ENCODE measurements around the gene MAPKAP1. TPM values are rescaled to one million over a fixed set of nuclear protein-coding genes. Genes with fewer than 3 reads are reported as not detected.

MAPKAP1 gene
- total and polyA plus RNA-seq, 9 of the 15 experiments (the other 6 are each of a cell fraction or from before 2014, with no cell fraction given) = 2.6 to 82.1 (median 61.1) TPM

DNA sequence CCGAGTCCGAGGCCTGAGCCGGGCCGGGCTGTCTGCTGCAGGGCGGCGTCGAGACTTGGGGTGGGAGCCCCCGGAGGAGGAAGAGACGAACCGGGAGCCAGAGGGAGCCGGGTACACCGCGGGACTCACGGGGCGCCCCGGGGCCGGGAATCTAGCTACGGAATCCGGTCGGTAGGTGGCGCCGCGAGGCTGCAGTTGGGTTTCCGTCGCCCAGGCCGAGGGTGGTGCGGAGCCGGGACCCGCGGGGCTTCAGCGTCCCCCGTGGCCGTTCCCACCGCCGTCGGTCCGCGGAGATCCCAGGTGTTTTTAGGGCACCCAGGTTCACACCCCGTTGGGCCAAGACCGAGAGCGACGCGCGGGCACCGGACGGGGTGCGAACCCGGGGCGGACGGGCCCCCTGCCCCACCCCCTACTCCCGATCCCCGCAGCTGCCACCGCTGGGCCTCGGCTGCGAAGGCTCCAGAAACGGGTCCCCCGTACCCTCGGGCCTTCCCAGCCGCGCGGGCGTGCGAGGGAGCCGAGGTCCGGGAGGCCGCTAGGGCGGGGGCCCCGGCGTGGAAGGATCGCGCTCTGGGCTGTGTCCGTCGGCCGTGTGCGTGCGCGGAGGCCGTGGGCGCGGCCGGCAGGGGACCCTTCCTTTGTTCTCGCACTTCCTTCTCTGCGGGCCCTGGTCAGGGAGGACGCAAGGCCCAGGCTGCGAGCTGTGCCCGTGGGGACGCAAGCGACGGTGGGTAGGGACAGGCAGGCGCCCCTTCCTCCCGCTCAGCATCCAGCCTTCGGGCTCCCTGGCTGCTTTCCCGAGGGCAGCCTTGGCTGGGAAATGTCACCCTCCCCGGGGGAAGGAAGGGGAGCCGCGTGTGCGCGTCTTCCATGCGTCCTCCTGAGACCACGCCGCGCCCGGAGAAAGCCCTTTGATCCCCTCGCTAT, 298.8 kb downstream of the MAPKAP1 start (continued):
- TF ChIP-seq, protein P1, sequence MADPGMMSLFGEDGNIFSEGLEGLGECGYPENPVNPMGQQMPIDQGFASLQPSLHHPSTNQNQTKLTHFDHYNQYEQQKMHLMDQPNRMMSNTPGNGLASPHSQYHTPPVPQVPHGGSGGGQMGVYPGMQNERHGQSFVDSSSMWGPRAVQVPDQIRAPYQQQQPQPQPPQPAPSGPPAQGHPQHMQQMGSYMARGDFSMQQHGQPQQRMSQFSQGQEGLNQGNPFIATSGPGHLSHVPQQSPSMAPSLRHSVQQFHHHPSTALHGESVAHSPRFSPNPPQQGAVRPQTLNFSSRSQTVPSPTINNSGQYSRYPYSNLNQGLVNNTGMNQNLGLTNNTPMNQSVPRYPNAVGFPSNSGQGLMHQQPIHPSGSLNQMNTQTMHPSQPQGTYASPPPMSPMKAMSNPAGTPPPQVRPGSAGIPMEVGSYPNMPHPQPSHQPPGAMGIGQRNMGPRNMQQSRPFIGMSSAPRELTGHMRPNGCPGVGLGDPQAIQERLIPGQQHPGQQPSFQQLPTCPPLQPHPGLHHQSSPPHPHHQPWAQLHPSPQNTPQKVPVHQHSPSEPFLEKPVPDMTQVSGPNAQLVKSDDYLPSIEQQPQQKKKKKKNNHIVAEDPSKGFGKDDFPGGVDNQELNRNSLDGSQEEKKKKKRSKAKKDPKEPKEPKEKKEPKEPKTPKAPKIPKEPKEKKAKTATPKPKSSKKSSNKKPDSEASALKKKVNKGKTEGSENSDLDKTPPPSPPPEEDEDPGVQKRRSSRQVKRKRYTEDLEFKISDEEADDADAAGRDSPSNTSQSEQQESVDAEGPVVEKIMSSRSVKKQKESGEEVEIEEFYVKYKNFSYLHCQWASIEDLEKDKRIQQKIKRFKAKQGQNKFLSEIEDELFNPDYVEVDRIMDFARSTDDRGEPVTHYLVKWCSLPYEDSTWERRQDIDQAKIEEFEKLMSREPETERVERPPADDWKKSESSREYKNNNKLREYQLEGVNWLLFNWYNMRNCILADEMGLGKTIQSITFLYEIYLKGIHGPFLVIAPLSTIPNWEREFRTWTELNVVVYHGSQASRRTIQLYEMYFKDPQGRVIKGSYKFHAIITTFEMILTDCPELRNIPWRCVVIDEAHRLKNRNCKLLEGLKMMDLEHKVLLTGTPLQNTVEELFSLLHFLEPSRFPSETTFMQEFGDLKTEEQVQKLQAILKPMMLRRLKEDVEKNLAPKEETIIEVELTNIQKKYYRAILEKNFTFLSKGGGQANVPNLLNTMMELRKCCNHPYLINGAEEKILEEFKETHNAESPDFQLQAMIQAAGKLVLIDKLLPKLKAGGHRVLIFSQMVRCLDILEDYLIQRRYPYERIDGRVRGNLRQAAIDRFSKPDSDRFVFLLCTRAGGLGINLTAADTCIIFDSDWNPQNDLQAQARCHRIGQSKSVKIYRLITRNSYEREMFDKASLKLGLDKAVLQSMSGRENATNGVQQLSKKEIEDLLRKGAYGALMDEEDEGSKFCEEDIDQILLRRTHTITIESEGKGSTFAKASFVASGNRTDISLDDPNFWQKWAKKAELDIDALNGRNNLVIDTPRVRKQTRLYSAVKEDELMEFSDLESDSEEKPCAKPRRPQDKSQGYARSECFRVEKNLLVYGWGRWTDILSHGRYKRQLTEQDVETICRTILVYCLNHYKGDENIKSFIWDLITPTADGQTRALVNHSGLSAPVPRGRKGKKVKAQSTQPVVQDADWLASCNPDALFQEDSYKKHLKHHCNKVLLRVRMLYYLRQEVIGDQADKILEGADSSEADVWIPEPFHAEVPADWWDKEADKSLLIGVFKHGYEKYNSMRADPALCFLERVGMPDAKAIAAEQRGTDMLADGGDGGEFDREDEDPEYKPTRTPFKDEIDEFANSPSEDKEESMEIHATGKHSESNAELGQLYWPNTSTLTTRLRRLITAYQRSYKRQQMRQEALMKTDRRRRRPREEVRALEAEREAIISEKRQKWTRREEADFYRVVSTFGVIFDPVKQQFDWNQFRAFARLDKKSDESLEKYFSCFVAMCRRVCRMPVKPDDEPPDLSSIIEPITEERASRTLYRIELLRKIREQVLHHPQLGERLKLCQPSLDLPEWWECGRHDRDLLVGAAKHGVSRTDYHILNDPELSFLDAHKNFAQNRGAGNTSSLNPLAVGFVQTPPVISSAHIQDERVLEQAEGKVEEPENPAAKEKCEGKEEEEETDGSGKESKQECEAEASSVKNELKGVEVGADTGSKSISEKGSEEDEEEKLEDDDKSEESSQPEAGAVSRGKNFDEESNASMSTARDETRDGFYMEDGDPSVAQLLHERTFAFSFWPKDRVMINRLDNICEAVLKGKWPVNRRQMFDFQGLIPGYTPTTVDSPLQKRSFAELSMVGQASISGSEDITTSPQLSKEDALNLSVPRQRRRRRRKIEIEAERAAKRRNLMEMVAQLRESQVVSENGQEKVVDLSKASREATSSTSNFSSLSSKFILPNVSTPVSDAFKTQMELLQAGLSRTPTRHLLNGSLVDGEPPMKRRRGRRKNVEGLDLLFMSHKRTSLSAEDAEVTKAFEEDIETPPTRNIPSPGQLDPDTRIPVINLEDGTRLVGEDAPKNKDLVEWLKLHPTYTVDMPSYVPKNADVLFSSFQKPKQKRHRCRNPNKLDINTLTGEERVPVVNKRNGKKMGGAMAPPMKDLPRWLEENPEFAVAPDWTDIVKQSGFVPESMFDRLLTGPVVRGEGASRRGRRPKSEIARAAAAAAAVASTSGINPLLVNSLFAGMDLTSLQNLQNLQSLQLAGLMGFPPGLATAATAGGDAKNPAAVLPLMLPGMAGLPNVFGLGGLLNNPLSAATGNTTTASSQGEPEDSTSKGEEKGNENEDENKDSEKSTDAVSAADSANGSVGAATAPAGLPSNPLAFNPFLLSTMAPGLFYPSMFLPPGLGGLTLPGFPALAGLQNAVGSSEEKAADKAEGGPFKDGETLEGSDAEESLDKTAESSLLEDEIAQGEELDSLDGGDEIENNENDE (IDR thresholded peaks at IDR 0.05; ENCODE audit: low read depth, low read length) = no peak
- TF ChIP-seq, protein P2, sequence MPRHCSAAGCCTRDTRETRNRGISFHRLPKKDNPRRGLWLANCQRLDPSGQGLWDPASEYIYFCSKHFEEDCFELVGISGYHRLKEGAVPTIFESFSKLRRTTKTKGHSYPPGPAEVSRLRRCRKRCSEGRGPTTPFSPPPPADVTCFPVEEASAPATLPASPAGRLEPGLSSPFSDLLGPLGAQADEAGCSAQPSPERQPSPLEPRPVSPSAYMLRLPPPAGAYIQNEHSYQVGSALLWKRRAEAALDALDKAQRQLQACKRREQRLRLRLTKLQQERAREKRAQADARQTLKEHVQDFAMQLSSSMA (CRISPR knock-in tag; IDR thresholded peaks at IDR 0.05) = no peak
- TF ChIP-seq, protein P3, sequence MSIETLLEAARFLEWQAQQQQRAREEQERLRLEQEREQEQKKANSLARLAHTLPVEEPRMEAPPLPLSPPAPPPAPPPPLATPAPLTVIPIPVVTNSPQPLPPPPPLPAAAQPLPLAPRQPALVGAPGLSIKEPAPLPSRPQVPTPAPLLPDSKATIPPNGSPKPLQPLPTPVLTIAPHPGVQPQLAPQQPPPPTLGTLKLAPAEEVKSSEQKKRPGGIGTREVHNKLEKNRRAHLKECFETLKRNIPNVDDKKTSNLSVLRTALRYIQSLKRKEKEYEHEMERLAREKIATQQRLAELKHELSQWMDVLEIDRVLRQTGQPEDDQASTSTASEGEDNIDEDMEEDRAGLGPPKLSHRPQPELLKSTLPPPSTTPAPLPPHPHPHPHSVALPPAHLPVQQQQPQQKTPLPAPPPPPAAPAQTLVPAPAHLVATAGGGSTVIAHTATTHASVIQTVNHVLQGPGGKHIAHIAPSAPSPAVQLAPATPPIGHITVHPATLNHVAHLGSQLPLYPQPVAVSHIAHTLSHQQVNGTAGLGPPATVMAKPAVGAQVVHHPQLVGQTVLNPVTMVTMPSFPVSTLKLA (conservative IDR thresholded peaks at IDR 0.05) = 0 out of 4 replicates have a peak, but pooled peaks of 1 of the 2 experiments have one; percentile 27
- TF ChIP-seq NR1H2 (CRISPR knock-in tag; IDR thresholded peaks at IDR 0.05) = no peak
- TF ChIP-seq ZNF785 (CRISPR knock-in tag; IDR thresholded peaks at IDR 0.05) = no peak
- 0 out of 2 replicates have a peak, but pooled peaks have one; percentile 30 for TF ChIP-seq ATF7 (IDR thresholded peaks at IDR 0.05)
- no peak for TF ChIP-seq PML (IDR thresholded peaks at IDR 0.05; ENCODE audit: low read length)
- TF ChIP-seq, protein P4, sequence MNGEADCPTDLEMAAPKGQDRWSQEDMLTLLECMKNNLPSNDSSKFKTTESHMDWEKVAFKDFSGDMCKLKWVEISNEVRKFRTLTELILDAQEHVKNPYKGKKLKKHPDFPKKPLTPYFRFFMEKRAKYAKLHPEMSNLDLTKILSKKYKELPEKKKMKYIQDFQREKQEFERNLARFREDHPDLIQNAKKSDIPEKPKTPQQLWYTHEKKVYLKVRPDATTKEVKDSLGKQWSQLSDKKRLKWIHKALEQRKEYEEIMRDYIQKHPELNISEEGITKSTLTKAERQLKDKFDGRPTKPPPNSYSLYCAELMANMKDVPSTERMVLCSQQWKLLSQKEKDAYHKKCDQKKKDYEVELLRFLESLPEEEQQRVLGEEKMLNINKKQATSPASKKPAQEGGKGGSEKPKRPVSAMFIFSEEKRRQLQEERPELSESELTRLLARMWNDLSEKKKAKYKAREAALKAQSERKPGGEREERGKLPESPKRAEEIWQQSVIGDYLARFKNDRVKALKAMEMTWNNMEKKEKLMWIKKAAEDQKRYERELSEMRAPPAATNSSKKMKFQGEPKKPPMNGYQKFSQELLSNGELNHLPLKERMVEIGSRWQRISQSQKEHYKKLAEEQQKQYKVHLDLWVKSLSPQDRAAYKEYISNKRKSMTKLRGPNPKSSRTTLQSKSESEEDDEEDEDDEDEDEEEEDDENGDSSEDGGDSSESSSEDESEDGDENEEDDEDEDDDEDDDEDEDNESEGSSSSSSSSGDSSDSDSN (IDR thresholded peaks at IDR 0.05; ENCODE audit: borderline replicate concordance in 1 of 2, low read depth in 2 of 2, low read length in 2 of 2) = peak; percentile 56 to 73; a peak in 3 of 4 replicates

All from K562 (cell line).